Progenitor cell of endocrine pancreas (in vitro differentiated cells): ENCODE measurements around the gene CAND2. TPM values are rescaled to one million over a fixed set of nuclear protein-coding genes. Genes with fewer than 3 reads are reported as not detected.
"Not testable (repeated sequence)": the region's sequence is repeated elsewhere in the genome, so short reads cannot be mapped to it uniquely, and the experiment has no call there.

Source experiments
- DNase-seq: peaks from one replicate; pipeline ENCODE4 v3.0.0; 2021; ENCODE audit warnings: low spot score; ENCODE audit not compliant: unreplicated experiment
- H3K27ac Mint-ChIP-seq: 2 replicates; pipeline ENCODE4 v1.8.0; 2021; ENCODE audit warnings: mild to moderate bottlenecking, moderate library complexity, mixed read lengths
- H3K27me3 Mint-ChIP-seq: 2 replicates; pipeline ENCODE4 v1.8.0; 2021; ENCODE audit warnings: mixed read lengths
- H3K36me3 Mint-ChIP-seq: 2 replicates; pipeline ENCODE4 v1.8.0; 2022; ENCODE audit warnings: mixed read lengths; ENCODE audit not compliant: insufficient read depth
- H3K4me1 Mint-ChIP-seq: 2 replicates; pipeline ENCODE4 v1.8.0; 2021; ENCODE audit warnings: low read depth, mixed read lengths
- H3K4me3 Mint-ChIP-seq: 2 replicates; pipeline ENCODE4 v1.8.0; 2021; ENCODE audit warnings: low read depth, mild to moderate bottlenecking, moderate library complexity, mixed read lengths
- H3K9me3 Mint-ChIP-seq: 2 replicates; pipeline ENCODE4 v1.8.0; 2021; ENCODE audit warnings: low read depth, mixed read lengths
- total RNA-seq: library from RNA; stranded (reverse); gene quantifications from 2 replicates; pipeline ENCODE4 v1.2.1, GENCODE V29; 2021
- TF ChIP-seq, protein P1 (sequence below): fragments of 200-600 bp; sonication (generic); IDR thresholded peaks from one replicate; pipeline ENCODE4 v1.5.0; 2021; ENCODE audit warnings: antibody characterized with exemption, mild to moderate bottlenecking; ENCODE audit not compliant: unreplicated experiment

Gene CAND2
- total RNA-seq, 1 donor from 2014 or later: 11.0 TPM

DNA sequence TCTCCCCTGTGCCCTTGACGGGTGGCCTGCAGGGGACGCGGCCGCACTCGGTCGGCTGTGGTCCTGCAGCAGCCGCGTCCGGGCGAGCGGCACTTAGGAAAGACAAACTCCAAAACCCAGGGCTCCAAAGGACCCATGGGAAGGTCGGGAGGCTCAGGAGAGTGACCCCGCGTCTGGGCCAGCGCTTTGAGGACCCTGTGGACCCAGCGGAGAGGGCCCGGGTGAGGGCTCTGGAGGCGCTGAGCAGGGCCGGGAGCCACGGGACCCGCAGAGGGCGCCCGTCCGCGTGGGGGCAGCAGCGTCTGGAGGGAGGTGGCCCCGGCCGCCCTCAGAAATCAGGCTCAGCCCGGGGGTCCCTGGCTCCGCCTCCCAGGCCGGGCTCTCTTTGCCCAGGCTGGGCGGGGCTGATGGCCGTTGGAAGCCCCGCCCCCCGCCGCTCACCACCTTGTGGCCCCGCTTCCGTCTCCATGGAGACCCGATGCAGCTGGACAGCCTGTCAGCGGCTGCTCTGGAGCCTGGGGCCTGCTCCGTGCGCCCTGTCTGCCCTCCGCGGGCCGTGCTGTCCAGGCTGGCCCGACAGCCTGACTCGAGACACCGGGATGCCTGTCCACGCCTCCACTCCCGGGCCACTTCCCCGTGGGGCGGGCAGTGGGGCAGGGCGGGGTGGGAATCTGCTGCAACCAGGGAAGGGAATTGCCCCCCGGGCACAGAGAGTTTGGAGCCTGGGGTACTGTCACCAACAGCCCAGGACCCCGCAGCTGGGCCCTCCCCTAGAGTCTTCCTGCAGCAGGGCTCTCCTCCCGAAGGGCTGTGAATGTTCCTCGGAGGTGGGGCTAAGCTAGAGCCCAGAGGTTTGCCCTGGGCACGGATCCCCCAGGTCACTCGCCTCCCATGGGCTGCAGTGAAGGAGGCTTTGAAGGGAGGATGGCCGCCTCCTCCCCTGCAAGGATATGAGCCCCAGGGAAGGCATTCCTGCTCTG is 79.7 kb downstream of the CAND2 start:
- Mint-ChIP-seq H3K27ac (no peak overlapping the region), H3K4me1 (peaks cover 29% of the 10 kb centered on the region), H3K27me3 (peaks cover 8% of the 10 kb centered on the region), H3K4me3 (peak overlapping the region; percentile 56), H3K36me3 (no peaks in the 10 kb centered on the region), H3K9me3 (no peaks in the 10 kb centered on the region)
- peak; percentile 71 for DNase-seq
- TF ChIP-seq, protein P1, sequence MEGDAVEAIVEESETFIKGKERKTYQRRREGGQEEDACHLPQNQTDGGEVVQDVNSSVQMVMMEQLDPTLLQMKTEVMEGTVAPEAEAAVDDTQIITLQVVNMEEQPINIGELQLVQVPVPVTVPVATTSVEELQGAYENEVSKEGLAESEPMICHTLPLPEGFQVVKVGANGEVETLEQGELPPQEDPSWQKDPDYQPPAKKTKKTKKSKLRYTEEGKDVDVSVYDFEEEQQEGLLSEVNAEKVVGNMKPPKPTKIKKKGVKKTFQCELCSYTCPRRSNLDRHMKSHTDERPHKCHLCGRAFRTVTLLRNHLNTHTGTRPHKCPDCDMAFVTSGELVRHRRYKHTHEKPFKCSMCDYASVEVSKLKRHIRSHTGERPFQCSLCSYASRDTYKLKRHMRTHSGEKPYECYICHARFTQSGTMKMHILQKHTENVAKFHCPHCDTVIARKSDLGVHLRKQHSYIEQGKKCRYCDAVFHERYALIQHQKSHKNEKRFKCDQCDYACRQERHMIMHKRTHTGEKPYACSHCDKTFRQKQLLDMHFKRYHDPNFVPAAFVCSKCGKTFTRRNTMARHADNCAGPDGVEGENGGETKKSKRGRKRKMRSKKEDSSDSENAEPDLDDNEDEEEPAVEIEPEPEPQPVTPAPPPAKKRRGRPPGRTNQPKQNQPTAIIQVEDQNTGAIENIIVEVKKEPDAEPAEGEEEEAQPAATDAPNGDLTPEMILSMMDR: peak; percentile 57

DNA sequence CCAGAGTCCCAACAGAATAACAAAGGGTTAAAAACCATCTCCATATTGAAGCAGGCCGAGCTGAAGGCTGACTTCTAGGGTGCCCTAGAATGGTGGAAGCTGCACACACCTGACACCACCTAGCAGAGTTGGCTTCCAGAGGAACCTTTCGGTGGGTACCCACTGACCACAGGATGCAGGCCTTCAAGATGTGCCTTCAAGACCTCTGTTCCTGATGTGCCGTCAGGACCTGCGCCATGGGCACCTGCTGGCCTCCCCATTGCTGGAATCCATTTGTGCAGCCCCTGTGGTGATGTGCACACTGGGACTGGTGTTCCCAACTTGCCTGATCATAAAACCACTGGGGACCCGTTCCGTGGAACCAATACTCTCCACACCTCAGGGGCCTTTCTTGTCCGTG is 80.6 kb downstream of the CAND2 start:
- no peak overlapping the region for H3K4me3 Mint-ChIP-seq
- TF ChIP-seq, protein P1: no peak
- H3K9me3 Mint-ChIP-seq: no peaks in the 10 kb centered on the region
- no peak for DNase-seq
- H3K4me1 Mint-ChIP-seq: peaks cover 29% of the 10 kb centered on the region
- H3K27ac Mint-ChIP-seq: no peak overlapping the region
- H3K27me3 Mint-ChIP-seq: no peaks in the 10 kb centered on the region
- no peaks in the 10 kb centered on the region for H3K36me3 Mint-ChIP-seq

DNA sequence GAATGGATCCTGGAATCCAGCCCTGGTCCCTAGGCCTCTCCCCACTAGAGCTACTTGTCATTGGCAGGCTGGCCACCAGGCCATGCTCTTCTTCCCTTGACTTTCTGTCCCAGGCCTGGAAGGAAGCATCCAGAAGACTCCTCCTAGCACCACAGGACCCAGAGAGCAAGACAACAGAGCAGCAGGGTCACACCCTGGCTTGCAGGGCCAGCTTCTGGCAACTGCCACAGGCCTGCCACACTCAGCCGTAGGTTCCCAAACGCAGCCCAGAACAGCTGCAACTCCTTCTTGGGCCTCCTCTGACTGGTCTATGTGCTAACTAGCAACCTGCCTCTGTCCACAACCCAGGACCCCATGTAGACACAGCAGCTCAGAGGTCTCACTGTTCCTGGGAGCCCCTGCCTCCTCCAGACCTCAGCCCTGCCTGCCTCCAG is 81.7 kb downstream of the CAND2 start:
- Mint-ChIP-seq H3K4me3 (peak overlapping the region; percentile 59), H3K27ac (peak overlapping the region; percentile 57), H3K4me1 (peaks cover 29% of the 10 kb centered on the region), H3K9me3 (no peaks in the 10 kb centered on the region), H3K36me3 (no peaks in the 10 kb centered on the region), H3K27me3 (no peaks in the 10 kb centered on the region)
- DNase-seq: no peak
- TF ChIP-seq, protein P1: no peak

DNA sequence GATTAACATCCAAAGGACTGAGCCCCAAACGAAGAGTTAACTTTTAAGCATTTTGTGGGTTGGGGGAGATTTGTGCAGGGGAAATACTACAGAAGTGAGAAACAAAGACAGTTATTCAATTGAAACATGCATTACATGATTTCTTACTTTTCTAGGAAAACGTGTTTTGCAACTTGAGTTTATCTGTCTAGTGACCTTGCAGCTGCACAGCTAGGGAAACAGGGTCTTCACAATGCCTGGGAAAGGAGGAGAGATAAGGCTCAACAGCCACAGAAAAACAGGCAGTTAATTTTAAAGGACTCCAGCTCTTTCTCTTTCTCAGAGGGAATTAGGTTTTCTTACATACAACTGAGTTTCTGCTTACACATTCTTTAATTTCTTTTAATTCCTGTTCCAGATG is 82.3 kb downstream of the CAND2 start:
- not testable (repeated sequence) for H3K27me3 Mint-ChIP-seq, H3K9me3 Mint-ChIP-seq, DNase-seq, H3K36me3 Mint-ChIP-seq
- Mint-ChIP-seq H3K27ac (peak overlapping the region; percentile 57), H3K4me1 (peaks cover 29% of the 10 kb centered on the region), H3K4me3 (peak overlapping the region; percentile 59)

DNA sequence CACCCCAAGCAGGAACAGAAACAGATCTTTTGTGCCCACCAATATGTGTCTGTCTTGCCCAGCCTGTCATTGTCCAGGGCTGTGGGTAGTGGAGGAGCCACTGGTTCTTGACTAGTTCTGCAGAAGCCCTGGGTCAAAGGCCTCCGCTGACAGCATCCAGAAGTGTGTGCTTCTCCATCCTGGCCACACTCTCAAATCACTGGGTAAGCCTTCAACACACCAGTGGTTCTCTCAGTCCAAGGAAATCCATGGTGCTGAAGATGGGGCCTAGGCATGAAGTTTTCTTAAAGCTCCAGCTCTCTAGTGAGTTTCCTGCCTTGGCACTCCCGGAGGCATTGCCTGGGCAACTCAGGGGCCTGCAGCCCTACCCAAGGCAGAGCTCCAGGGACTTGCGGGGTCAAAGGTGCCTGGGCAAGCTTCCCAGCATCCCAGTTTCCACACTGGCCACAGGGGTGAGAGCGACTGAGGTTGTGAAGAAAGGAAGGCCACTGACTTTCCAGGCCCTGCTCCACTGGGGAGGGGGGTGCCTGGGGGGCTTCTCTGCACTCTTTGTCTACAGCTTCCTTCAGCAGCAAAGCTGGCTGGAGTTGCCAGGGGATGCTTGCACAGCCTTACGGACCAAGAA is 82.8 kb downstream of the CAND2 start:
- no peak overlapping the region for H3K27ac Mint-ChIP-seq

DNA sequence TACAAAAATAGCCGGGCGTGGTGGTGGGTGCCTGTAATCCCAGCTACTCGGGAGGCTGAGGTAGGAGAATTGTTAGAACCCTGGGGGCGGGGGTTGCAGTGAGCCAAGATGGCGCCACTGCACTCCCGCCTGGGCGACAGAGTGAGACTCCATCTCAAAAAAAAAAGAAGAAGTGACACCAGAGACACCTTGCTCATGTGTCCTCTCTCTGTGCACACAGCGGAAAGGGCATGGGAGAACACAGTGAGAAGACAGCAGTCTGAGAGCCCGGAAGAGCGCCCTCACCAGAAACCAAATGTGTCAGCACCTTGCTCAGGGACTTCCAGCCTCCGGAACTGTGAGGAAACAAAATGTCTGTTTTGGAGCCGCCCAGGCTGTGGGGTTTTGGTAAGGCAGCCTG is 85.4 kb downstream of the CAND2 start:
- H3K4me1 Mint-ChIP-seq: peaks cover 23% of the 10 kb centered on the region
- H3K9me3 Mint-ChIP-seq, H3K4me3 Mint-ChIP-seq, H3K36me3 Mint-ChIP-seq, DNase-seq, H3K27ac Mint-ChIP-seq: not testable (repeated sequence)
- peaks cover 15% of the 10 kb centered on the region for H3K27me3 Mint-ChIP-seq

More for the DNA sequence above, 82.8 kb downstream of the CAND2 start:
- Mint-ChIP-seq H3K27me3 (peaks cover 3% of the 10 kb centered on the region), H3K9me3 (no peaks in the 10 kb centered on the region), H3K4me1 (peaks cover 29% of the 10 kb centered on the region), H3K36me3 (no peaks in the 10 kb centered on the region), H3K4me3 (peak overlapping the region; percentile 59)
- no peak for DNase-seq
- TF ChIP-seq, protein P1: no peak
